Middle frontal gyrus (tissue), 1 donor: ENCODE results near the gene EPSTI1.
"Not testable (repeated sequence)": the region's sequence is repeated elsewhere in the genome, so short reads cannot be mapped to it uniquely, and the experiment has no call there.

Experiments
- DNase-seq: peaks from one replicate; pipeline ENCODE4 v3.0.0-alpha.2; 2015; ENCODE audit warnings: low spot score; ENCODE audit errors: extremely low spot score

Gene EPSTI1

GRCh38 chr13:42894765-42895243 is 97.2 kb downstream of the EPSTI1 start:
- DNase-seq: no peak

GRCh38 chr13:42893214-42893671 is 98.8 kb downstream of the EPSTI1 start:
- no peak for DNase-seq

- no peak for DNase-seq
Observed at GRCh38 chr13:42892760-42893159, 99.3 kb downstream of the EPSTI1 start.

- no peak for DNase-seq
Observed at GRCh38 chr13:42891591-42891990, 100.5 kb downstream of the EPSTI1 start.

GRCh38 chr13:42885325-42885724 is 106.7 kb downstream of the EPSTI1 start:
- DNase-seq: no peak

GRCh38 chr13:42883771-42884467 is 108.1 kb downstream of the EPSTI1 start:
- DNase-seq: no peak

GRCh38 chr13:42883142-42883541 is 108.9 kb downstream of the EPSTI1 start:
- no peak for DNase-seq

GRCh38 chr13:42880056-42880605 is 111.9 kb downstream of the EPSTI1 start:
- no peak for DNase-seq

- DNase-seq: no peak
Observed at GRCh38 chr13:42878721-42879120, 113.3 kb downstream of the EPSTI1 start.

GRCh38 chr13:42876887-42877545 is 115.0 kb downstream of the EPSTI1 start:
- peak; percentile 9 for DNase-seq

- DNase-seq: no peak
Observed at GRCh38 chr13:42876270-42876714, 115.7 kb downstream of the EPSTI1 start.

GRCh38 chr13:42875475-42876269 is 116.4 kb downstream of the EPSTI1 start:
- DNase-seq: no peak

GRCh38 chr13:42874221-42874620 is 117.8 kb downstream of the EPSTI1 start:
- DNase-seq: no peak

- no peak for DNase-seq
Observed at GRCh38 chr13:42873081-42873480, 119.0 kb downstream of the EPSTI1 start.

GRCh38 chr13:42867232-42867631 is 124.8 kb downstream of the EPSTI1 start:
- no peak for DNase-seq

- DNase-seq: no peak
Observed at GRCh38 chr13:42865768-42866102, 126.3 kb downstream of the EPSTI1 start.

GRCh38 chr13:42864952-42865767 is 126.9 kb downstream of the EPSTI1 start:
- DNase-seq: no peak

GRCh38 chr13:42862370-42862769 is 129.7 kb downstream of the EPSTI1 start:
- not testable (repeated sequence) for DNase-seq

GRCh38 chr13:42860485-42860884 is 131.6 kb downstream of the EPSTI1 start:
- DNase-seq: no peak

- no peak for DNase-seq
Observed at GRCh38 chr13:42859760-42860159, 132.3 kb downstream of the EPSTI1 start.

GRCh38 chr13:42855410-42855809 is 136.6 kb downstream of the EPSTI1 start:
- DNase-seq: no peak
